ENCODE data around the gene ALPI.

Gene ALPI

DNA sequence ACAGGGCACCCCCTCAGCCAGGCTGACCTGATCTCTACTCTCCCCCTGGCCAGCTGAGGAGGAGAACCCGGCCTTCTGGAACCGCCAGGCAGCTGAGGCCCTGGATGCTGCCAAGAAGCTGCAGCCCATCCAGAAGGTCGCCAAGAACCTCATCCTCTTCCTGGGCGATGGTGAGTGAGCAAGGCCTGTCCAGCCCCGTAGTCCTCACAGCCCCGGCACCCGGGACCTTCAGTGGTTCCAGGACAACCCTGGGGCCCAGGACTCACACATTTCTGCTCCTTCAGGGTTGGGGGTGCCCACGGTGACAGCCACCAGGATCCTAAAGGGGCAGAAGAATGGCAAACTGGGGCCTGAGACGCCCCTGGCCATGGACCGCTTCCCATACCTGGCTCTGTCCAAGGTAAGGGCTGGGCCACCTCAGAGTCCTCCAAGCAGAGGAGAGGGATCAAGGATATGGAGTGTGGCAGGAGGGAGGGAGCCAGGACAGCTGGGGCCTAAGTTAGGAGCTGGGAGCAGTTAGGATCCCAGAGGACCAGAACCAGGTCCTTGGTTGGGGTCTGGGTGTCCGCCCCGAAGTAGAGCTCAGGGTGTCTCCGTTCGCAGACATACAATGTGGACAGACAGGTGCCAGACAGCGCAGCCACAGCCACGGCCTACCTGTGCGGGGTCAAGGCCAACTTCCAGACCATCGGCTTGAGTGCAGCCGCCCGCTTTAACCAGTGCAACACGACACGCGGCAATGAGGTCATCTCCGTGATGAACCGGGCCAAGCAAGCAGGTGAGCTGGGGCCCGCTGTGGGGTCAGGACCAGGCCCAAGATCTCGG is 555 bp downstream of the ALPI start:
- DNase-seq: no peak
- in situ Hi-C loops (cut with HindIII; ENCODE audit: low pct_ligation_motif_present, low pct_unique_long_range_greater_than_20kb, low sequenced_read_pairs): no loop called here

DNA sequence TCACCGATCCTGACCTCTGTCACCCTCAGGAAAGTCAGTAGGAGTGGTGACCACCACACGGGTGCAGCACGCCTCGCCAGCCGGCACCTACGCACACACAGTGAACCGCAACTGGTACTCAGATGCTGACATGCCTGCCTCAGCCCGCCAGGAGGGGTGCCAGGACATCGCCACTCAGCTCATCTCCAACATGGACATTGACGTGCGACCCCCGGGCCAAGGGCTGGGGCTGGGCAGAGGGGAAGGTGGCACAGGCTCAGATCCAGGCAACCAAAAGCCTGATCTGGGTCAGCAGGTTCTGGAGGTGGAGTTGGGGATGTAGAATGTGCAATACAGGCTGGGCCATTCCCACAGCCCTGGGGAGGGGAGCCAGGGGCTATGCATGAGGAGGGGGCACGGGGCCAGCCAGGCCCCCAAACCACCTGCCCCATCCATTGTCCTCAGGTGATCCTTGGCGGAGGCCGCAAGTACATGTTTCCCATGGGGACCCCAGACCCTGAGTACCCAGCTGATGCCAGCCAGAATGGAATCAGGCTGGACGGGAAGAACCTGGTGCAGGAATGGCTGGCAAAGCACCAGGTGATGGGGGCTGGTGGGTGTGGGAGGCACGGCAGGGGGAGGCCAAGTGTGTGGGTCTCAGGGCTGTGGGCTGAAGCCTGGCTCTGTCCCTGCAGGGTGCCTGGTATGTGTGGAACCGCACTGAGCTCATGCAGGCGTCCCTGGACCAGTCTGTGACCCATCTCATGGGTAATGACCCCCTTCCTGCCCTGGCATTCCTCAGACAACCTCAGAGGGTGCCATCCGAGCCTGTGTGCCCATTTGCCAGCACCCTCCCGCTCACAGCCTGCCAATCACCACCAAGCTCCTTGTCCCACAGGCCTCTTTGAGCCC is 1.4 kb downstream of the ALPI start:
- DNase-seq: no peak
- in situ Hi-C loops (cut with HindIII; ENCODE audit: low pct_ligation_motif_present, low pct_unique_long_range_greater_than_20kb, low sequenced_read_pairs): no loop called here

DNA sequence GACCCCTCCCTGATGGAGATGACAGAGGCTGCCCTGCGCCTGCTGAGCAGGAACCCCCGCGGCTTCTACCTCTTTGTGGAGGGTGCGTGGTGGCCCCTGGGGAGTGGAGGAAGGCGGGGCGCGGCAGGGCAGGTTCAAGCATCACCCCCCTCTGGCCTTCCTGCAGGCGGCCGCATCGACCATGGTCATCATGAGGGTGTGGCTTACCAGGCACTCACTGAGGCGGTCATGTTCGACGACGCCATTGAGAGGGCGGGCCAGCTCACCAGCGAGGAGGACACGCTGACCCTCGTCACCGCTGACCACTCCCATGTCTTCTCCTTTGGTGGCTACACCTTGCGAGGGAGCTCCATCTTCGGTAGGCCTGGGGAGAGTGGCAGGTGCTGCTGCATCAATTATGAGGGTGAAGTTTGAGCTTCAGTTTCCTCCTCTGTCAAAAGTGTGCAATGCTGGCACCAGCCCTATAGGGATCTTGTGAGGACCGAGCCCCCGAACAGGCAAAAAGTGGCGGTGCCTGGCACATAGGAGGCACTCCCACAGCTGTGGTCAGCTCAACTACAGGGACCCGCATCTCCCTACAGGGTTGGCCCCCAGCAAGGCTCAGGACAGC is 2.2 kb downstream of the ALPI start:
- no peak for DNase-seq
- in situ Hi-C loops (cut with HindIII; ENCODE audit: low pct_ligation_motif_present, low pct_unique_long_range_greater_than_20kb, low sequenced_read_pairs): no loop called here

DNA sequence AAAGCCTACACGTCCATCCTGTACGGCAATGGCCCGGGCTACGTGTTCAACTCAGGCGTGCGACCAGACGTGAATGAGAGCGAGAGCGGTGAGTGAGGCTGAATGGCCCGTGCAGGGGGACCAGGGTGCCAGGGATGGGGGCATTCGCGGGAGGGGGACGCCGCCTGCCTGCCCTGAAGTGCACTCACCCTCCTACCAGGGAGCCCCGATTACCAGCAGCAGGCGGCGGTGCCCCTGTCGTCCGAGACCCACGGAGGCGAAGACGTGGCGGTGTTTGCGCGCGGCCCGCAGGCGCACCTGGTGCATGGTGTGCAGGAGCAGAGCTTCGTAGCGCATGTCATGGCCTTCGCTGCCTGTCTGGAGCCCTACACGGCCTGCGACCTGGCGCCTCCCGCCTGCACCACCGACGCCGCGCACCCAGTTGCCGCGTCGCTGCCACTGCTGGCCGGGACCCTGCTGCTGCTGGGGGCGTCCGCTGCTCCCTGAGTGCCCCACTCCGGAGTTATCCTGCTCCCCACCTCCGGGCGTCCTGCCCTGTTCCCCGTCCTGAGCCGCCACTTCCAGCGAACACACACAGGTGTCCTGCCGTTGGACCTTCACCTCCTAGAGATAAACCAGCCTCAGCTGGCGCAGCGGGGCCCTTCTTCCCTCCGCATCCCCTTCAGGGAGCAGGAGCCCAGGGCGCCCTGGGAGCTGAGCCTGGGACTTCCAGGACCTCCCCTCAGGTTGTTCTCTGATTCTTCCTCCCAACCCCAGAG is 2.9 kb downstream of the ALPI start:
- no peak for DNase-seq
- in situ Hi-C loops (cut with HindIII; ENCODE audit: low pct_ligation_motif_present, low pct_unique_long_range_greater_than_20kb, low sequenced_read_pairs): no loop called here

DNA sequence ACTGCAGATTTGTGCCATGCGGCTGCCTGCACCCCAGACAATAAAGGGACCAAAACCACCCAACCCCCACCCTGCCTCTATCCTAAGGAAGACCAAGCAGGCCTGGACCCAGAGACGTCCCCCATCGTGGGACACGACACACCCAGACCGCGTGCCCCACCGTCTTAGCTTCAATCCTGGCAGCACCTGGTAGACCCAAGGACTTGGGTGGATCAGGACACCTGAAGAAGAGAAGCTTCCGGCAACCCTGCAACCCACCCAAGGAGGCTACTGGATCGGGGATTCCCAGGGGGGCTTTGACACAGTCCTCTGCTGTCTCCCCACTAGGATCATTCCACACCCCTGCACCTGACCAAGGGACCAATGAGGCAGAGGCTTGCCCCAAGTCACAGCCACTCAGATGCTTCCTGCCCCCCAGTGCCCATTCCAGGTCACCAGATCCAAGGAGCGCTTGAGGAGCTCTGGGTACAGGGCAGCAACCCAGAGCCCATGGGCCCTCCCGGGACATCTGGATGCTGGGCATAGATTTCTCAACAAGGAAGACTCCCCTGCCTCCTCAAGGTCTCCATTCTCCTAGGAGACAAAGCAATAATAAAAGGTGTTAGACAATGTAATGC is 3.6 kb downstream of the ALPI start:
- in situ Hi-C loops (cut with HindIII; ENCODE audit: low pct_ligation_motif_present, low pct_unique_long_range_greater_than_20kb, low sequenced_read_pairs): no loop called here
- DNase-seq: no peak

DNA sequence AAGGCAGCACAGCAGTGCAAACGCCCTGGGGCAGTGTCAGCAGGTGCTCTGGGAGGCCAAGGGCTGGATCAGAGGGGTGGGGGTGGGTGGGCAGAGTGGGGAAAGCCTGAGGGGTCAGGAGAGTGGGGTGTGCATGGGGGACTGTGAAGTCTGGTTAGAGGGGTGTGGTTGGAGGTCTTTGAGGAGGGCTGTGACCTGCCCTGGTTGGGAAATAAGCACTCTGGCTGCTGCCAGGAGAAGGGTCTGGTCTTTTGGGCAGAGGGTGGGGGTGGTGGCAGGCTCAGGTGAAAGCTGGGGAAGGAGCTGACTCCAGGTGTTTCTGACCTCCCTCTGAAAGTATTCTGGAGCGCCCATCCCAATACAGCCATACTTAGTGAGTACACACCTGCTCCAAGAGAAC is 4.2 kb downstream of the ALPI start:
- no peak for DNase-seq
- in situ Hi-C loops (cut with HindIII; ENCODE audit: low pct_ligation_motif_present, low pct_unique_long_range_greater_than_20kb, low sequenced_read_pairs): no loop called here

DNA sequence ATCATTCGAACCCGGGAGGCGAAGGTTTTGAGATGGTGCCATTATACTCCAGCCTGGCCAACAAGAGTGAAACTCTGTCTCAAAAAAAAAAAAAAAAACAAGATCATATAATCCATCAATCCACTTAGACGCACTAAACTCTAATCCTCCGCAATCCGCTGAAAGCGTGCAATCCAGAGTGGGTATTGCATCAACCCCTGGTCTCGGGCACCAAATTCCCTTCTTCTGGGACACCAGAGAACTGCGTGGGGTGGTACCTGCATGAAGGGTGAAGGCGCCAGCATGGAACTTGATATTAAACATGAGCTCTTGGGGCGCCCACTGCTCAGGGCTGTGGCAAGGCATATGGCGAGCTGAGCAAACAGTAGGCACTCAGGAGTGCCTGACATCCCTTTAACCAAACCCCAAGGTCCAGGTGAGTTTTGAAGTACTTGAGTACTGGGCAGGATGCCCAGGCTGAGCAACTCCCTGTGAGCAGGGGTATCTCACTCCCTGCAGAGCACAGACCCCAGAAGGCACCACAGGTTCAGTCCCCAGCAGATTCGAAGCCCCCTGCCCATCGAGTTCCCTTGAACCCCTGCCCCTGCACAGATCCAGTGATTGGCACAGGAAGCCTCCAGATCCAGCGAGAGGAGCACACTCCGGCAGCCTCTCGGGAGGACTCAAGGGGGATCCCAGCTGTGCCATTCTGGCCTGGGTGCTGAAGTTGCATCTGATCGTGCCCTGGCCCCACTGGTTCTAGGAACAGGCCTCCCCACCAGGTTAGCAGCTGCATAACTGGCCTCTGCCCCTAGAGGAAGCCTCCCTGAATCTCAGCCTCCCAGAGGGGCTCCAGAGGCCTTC is 8.0 kb downstream of the ALPI start:
- in situ Hi-C loops (cut with HindIII; ENCODE audit: low pct_ligation_motif_present, low pct_unique_long_range_greater_than_20kb, low sequenced_read_pairs): no loop called here
- DNase-seq: no peak

DNA sequence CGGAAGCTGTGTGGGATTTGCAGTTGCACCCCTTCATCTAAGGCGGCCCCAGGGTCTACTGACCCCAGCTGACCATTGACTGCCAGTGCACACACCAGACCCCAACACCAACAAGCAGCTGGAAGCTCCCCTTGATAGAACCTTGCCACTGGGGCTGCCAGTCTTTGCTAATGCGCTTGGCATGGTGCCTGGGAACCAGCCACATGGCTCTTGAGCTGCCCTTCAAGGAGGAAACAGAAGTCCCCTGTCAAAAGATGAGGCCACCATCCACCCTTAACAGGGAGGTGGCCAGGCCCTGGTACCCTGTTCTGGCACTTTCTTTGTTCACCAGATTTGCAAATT is 8.6 kb downstream of the ALPI start:
- in situ Hi-C loops (cut with HindIII; ENCODE audit: low pct_ligation_motif_present, low pct_unique_long_range_greater_than_20kb, low sequenced_read_pairs): no loop called here

DNA sequence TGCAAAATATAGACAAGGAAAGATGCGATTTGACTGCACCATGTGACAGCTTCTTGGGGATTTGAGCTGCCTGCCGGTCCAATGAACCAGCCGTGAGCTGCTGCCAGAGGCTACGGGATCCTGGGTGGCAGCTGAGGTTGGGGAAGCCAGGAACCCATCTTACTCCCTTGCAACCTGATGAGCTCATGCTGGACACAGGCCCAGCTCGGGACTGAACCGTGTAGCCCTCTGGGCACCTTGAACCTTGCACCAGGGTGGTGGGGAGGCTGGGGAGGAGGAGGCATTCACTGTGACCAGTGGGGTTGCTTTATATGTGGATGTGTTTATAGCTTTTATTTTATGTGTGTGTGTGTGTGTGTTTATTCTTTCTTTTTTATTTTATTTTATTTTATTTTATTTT is 9.1 kb downstream of the ALPI start:
- DNase-seq: no peak
- in situ Hi-C loops (cut with HindIII; ENCODE audit: low pct_ligation_motif_present, low pct_unique_long_range_greater_than_20kb, low sequenced_read_pairs): no loop called here

More for the DNA sequence above, 8.6 kb downstream of the ALPI start:
- DNase-seq: no peak

DNA sequence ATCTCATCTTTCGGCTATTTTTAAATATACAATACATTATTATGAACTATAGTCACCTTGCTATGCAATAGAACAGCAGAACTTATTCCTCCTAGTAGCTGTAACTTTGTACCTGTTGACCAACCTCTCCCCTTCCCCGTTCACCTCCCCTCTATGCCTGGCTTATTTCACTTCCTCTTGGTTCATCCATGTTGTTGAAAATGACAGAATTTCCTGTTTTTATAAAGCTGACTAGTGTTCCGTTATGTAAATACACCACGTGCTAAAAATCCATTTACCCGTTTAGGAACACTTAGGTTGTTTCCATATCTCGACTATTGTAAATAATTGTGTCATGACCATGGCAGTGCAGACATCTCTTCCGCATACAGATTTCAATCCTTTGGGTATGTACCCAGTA is 10.3 kb downstream of the ALPI start:
- in situ Hi-C loops (cut with HindIII; ENCODE audit: low pct_ligation_motif_present, low pct_unique_long_range_greater_than_20kb, low sequenced_read_pairs): no loop called here
- DNase-seq: no peak

DNA sequence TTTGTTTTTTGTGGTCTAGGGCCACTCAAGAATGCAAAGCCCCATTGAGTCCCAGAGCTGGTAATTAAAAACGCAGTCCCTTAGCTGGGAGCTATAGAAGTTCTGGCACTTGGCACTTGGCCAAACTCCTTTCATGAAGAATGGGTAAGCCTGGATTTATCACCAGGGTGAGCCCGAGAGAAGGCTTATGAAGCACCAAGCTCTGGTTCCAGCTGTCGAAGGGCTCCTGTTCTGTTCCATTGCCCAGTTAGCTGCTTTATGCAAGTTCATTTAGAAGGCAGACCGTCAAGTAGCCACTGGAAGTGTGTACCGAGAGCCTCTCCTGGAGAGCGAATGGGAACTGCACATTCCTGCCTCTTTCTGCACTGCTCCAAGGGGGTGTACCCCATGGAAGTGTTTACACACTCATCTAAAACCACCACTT is 17.5 kb downstream of the ALPI start:
- in situ Hi-C loops (cut with HindIII; ENCODE audit: low pct_ligation_motif_present, low pct_unique_long_range_greater_than_20kb, low sequenced_read_pairs): no loop called here
- DNase-seq: no peak

DNA sequence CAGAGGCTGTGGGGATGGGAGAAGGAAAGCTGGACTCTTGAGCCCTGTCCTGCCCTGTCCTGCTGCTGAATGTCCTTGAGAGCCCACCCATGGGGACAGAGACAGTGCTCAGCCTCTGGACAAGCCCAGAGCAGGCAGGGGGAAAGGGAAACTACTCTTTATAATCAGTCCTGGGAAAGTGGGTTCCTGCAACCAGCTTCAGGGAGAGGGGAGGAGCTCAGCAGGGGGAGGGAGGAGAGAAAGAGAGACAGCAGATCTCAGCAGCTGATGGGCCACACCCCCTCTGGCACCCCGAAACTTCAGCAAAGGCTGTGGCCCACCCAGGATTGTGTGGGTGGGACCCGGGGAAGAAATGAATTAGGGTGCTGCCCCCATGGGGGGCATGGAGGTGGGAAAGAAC is 20.1 kb downstream of the ALPI start:
- in situ Hi-C loops (cut with HindIII; ENCODE audit: low pct_ligation_motif_present, low pct_unique_long_range_greater_than_20kb, low sequenced_read_pairs): no loop called here
- no peak for DNase-seq

DNA sequence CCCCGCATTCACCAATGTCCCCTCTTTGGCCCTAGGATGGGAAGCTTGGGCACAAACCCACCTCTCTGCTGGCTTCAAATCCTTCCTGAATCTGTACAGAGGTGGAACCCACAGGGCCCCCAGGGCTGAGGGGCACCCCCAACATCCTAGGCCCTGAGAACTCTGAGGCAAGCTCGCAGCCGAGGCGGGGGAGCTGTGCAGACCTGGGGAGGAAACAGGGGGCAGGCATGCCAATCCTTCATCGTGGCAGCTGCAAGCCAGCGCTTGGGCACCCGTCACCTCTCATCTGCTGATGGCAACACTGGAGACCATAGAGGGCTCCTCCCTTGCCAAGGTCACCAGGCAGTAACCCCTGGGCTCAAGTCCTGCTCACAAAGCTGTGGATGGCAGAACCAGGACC is 20.8 kb downstream of the ALPI start:
- no peak for DNase-seq
- in situ Hi-C loops (cut with HindIII; ENCODE audit: low pct_ligation_motif_present, low pct_unique_long_range_greater_than_20kb, low sequenced_read_pairs): no loop called here

DNA sequence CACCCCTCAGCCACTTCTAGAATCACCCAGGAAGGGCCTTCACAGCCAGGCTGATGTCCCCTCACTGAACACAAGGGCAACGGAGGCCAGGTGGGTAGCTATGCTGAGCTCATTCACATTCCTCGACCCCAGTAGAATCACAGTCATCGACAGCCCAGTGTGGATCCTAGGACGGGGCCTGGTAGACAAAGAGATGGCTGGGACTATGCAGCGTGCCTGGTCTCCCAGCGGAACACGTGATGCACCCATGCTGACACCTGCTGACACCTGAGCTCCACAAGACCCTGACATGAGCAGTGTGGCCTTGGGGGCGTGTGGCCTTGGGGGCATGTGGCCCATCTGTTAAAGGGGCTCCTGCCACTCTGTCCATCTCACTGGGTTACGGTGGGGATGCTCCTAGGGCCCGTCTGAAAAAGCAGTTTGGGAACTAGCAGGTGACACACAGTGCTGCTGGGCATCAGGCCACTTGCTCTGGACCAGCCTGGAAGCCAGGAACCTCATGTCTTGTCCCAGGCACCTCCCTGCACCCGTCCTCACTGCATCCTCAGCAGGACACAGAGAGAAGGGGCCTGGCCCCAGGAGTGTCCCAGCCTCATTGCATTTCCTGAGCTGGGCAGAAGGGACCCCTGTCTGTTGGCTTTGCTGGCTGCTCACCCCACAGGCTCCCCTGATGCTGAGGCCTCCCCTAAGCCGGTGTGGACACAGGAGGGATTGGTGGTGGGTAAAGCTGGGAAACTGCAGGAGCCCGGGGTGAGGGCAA is 22.0 kb downstream of the ALPI start:
- no peak for DNase-seq
- in situ Hi-C loops (cut with HindIII; ENCODE audit: low pct_ligation_motif_present, low pct_unique_long_range_greater_than_20kb, low sequenced_read_pairs): no loop called here

DNA sequence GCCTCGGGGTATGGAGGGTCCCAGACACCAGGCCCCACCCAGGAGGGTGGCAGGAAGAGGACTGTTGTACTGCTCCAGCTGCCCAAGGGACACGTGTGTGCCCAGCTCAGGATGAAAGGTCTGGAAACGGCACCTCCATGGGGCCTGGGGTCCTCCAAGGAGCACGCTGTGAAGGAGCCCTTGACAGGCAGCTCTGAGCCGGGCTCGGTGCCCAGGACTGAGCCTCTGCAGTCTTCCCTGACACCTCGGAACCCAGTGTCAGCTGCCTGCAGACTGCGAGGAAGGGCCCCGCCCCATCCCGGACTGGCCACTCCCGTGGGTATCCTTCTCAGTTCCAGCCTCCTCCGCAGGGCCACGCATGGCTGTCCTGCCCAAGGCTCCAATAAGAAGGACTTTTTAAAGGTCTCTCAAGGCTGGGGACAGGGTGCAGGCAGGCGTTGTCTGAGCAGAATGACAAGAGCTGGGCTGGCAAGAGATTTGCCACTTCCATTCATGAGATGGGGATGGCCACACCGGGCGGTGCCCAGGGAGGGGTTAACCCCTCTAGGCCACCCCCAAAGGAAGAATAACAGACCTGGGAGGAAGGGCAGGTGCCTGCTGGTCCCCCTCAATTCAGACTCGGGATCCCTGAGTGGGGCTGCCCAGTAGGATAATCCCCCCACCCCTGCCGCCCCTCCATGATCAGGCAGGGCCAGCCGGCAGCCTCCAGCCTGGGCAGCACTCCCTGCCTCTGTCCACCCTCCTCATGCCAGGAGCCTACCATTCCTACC is 22.8 kb downstream of the ALPI start:
- in situ Hi-C loops (cut with HindIII; ENCODE audit: low pct_ligation_motif_present, low pct_unique_long_range_greater_than_20kb, low sequenced_read_pairs): no loop called here
- no peak for DNase-seq
